Measurements from ENCODE around the gene OGA.
A peak's percentile ranks its signal among the peaks of the same experiment; 100 is the strongest.

The OGA gene

DNA sequence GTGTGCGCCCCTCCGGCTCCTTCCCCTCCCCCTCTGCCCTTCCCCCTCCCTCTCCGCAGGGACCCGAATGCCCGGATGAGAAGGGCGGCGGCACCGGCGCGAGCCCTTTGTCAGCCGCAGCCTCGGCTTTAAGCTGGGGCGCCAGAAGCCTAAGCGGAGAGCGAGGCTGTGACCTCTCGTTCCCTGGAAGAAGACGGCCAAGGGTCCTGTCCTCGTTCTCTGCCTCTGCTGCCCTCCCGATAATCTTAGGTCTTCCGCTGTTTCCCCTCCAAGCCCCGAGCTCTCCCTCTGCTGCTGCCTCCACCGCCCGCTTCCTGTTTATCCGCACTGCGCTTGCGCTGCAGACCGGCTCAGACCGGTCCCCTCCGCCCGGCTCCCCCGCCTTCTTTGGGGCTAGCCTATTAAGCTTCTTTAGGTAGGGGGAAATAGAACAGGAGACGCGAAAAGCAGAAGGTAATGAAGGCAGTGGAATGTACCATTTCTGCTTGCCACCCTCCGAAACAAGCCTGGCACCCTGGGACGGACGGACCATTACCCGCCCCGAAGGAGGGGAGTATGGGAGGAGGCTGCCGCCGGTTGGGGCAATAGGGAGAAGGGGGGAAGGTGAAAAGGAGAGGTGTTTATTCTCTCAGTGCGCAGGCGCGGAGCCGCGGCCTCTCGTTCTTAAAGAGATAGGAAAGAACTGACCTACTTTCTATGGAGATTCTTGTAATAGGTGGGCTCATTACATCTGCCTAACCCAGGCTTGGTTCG, at the start of gene OGA:
Gene OGA (minus strand): TSS at position 326 of the 753 bp plus-strand sequence. CDS start 422 bp downstream, outside the sequence.
- Mint-ChIP-seq H3K9me3 (no peaks in the 10 kb centered on the region), H3K27me3 (ENCODE audit: low read depth) (no peaks in the 10 kb centered on the region), H3K36me3 (ENCODE audit: low read depth) (peaks cover 8% of the 10 kb centered on the region), H3K27ac (peak within 1 kb of the TSS; percentile 91 to 98 (median 98)), H3K4me3 (peak within 1 kb of the TSS; percentile 96 to 98 (median 97)), H3K4me1 (peaks cover 46% of the 10 kb centered on the region)
- TF ChIP-seq, protein P1, sequence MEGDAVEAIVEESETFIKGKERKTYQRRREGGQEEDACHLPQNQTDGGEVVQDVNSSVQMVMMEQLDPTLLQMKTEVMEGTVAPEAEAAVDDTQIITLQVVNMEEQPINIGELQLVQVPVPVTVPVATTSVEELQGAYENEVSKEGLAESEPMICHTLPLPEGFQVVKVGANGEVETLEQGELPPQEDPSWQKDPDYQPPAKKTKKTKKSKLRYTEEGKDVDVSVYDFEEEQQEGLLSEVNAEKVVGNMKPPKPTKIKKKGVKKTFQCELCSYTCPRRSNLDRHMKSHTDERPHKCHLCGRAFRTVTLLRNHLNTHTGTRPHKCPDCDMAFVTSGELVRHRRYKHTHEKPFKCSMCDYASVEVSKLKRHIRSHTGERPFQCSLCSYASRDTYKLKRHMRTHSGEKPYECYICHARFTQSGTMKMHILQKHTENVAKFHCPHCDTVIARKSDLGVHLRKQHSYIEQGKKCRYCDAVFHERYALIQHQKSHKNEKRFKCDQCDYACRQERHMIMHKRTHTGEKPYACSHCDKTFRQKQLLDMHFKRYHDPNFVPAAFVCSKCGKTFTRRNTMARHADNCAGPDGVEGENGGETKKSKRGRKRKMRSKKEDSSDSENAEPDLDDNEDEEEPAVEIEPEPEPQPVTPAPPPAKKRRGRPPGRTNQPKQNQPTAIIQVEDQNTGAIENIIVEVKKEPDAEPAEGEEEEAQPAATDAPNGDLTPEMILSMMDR (IDR thresholded peaks at IDR 0.05; ENCODE audit: unreplicated experiment in 3 of 3): no peak

DNA sequence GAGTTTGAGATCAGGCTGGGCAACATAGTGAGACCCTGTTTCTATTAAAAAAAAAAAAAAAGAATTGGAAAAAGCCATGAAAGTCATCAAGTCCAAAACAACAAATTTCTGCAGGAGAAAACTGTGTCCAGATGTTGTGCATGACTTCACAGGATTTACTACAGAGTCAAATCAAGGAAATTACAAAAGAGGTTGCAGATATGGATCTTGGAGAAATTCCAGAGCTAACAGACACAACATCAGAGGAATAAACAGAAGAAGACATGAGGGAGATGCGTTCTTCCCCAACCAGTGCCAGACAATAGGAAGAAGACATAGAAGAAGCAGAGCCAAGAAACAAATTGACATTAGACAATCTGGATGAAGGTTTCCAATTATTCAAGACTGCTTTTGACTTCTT, 49.7 kb upstream of the OGA start:
- Mint-ChIP-seq H3K9me3 (peaks cover 8% of the 10 kb centered on the region), H3K27me3 (ENCODE audit: low read depth) (no peaks in the 10 kb centered on the region)
- TF ChIP-seq, protein P1 (IDR thresholded peaks at IDR 0.05; ENCODE audit: unreplicated experiment in 3 of 3): no peak

DNA sequence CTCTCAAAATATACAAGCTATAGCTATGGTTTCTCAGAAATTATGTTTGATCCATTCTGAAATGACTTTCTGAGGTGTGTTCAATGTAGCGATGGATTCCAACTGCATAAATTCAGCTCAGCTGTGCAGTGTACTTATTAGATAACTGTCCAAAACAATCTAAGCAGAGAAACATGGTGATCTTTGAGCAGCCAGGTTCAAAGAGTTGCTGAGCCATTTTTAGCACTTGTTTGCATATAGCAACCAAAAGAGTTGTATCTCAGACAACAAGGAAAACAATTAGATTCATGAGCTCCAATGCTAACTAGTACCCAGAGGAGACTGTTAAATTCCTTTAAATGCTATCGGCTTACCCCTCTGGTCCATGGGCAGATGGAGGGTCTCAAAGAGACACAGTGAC, 41.3 kb upstream of the OGA start:
- Mint-ChIP-seq H3K36me3 (ENCODE audit: low read depth) (peaks cover 47% of the 10 kb centered on the region), H3K27ac (no peak overlapping the region)

More for the DNA sequence above, 49.7 kb upstream of the OGA start:
- Mint-ChIP-seq H3K4me1 (no peaks in the 10 kb centered on the region), H3K4me3 (no peak overlapping the region), H3K27ac (no peak overlapping the region), H3K36me3 (ENCODE audit: low read depth) (peaks cover 30% of the 10 kb centered on the region)

DNA sequence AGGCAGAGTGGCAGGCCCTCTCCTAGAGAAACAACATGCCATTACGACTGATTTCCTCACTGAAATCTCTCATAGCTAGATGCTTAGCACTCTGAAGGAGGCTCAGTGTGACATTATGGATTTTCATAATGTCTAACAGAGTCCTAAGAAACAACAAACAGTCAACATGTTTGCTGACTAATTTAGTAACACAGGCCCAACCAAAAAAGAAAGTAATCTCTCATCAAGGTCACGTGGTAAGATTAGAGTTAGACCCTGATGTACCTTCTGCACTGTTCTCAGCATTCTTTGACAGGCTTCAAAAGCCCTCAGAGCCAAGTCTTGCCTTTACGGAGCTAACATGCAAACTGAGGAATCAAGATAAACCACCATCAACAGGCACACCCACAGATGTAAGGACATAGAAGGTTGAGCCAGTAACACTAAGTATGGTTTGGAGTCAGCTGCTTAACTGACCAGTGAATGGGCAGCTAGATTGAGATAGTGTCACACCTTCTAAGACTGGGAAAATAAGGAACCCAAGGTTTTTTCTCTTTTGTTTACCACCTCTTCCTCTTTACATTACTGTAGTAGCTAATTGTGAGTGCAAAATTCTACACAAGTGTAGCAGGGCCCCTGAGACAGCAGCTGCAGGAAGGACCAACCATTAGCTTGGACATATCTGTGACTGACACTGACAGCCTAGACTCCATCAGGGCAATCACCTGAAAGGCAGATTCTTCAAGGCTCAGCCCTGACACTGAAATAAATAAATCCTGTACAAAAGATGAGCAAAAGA, 40.7 kb upstream of the OGA start:
- peaks cover 41% of the 10 kb centered on the region for H3K36me3 Mint-ChIP-seq (ENCODE audit: low read depth)
- peaks cover 22% of the 10 kb centered on the region for H3K9me3 Mint-ChIP-seq
- H3K4me1 Mint-ChIP-seq: no peaks in the 10 kb centered on the region
- TF ChIP-seq, protein P1 (IDR thresholded peaks at IDR 0.05; ENCODE audit: unreplicated experiment in 3 of 3): no peak
- no peak overlapping the region for H3K27ac Mint-ChIP-seq
- no peaks in the 10 kb centered on the region for H3K27me3 Mint-ChIP-seq (ENCODE audit: low read depth)
- no peak overlapping the region for H3K4me3 Mint-ChIP-seq

More for the DNA sequence above, 41.3 kb upstream of the OGA start:
- Mint-ChIP-seq H3K4me1 (no peaks in the 10 kb centered on the region), H3K27me3 (ENCODE audit: low read depth) (no peaks in the 10 kb centered on the region), H3K9me3 (peaks cover 22% of the 10 kb centered on the region), H3K4me3 (no peak overlapping the region)
- TF ChIP-seq, protein P1 (IDR thresholded peaks at IDR 0.05; ENCODE audit: unreplicated experiment in 3 of 3): no peak

DNA sequence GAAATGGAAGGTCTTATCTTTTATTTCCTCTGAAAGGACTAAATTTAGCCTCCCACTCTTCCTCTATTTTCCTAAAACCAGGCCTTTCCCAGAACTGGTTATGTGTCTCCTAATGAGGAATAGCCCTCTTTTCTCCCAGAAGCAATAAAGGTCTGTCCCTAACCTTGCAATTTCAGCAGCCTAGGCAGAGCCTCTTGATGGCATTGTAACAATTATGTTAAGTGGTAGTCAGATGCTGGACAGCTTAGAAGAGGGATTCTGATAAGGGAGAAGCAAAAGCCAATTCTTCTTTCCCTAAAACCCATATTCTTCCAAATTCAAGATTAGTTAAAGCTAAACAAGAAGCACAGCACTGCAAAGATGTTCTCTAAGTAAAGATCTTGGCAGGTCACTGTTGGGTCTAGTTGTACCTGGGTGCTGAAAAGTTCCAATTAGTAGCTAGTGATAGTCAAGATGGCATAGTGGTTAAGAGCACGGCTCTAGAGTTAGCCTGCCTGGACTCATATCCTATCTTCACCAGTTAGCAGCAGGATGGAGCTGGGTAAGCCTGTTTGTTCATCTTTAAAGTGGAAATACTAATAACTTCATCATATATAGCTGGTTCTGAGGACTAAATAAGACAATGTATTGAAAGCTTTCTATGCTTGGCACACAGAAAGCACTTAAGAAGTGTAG, 39.7 kb upstream of the OGA start:
- no peaks in the 10 kb centered on the region for H3K27me3 Mint-ChIP-seq (ENCODE audit: low read depth)
- TF ChIP-seq, protein P1 (IDR thresholded peaks at IDR 0.05; ENCODE audit: unreplicated experiment in 3 of 3): no peak
- no peak overlapping the region for H3K27ac Mint-ChIP-seq
- H3K4me1 Mint-ChIP-seq: no peaks in the 10 kb centered on the region
- no peak overlapping the region for H3K4me3 Mint-ChIP-seq
- H3K36me3 Mint-ChIP-seq (ENCODE audit: low read depth): peaks cover 35% of the 10 kb centered on the region
- H3K9me3 Mint-ChIP-seq: peaks cover 20% of the 10 kb centered on the region
